HG03039 (cell line): ENCODE measurements around the gene EXOC3.

Source experiments
- ATAC-seq: cut with Tn5 transposase; IDR thresholded peaks from one replicate; pipeline ENCODE4 v1.9.1; 2021; ENCODE audit warnings: mild to moderate bottlenecking, moderate library complexity; ENCODE audit not compliant: unreplicated experiment

The EXOC3 gene

GRCh38 chr5:454936-455335, 12.0 kb downstream of the EXOC3 start:
- no peak for ATAC-seq

- ATAC-seq = no peak
These were observed 12.8 kb downstream of the EXOC3 start for GRCh38 chr5:455806-456205.

GRCh38 chr5:456351-457194, 13.6 kb downstream of the EXOC3 start:
- ATAC-seq = no peak

- no peak for ATAC-seq
These were observed 14.4 kb downstream of the EXOC3 start for GRCh38 chr5:457195-457961.

- peak; percentile 66 for ATAC-seq
These were observed 15.8 kb downstream of the EXOC3 start for GRCh38 chr5:458547-459353.

- ATAC-seq = no peak
These were observed 16.7 kb downstream of the EXOC3 start for GRCh38 chr5:459562-460272.

GRCh38 chr5:460273-460625, 17.3 kb downstream of the EXOC3 start:
- no peak for ATAC-seq

- no peak for ATAC-seq
These were observed 19.1 kb downstream of the EXOC3 start for GRCh38 chr5:462051-462481.

- no peak for ATAC-seq
These were observed 20.3 kb downstream of the EXOC3 start for GRCh38 chr5:463301-463700.

- no peak for ATAC-seq
These were observed 21.0 kb downstream of the EXOC3 start for GRCh38 chr5:463952-464351.

- no peak for ATAC-seq
These were observed 21.5 kb downstream of the EXOC3 start for GRCh38 chr5:464446-464842.

- no peak for ATAC-seq
These were observed 22.0 kb downstream of the EXOC3 start for GRCh38 chr5:464843-465590.

- no peak for ATAC-seq
These were observed 22.8 kb downstream of the EXOC3 start for GRCh38 chr5:465591-466403.

GRCh38 chr5:466661-467310, 23.8 kb downstream of the EXOC3 start:
- no peak for ATAC-seq

GRCh38 chr5:468401-468800, 25.4 kb downstream of the EXOC3 start:
- no peak for ATAC-seq

GRCh38 chr5:469752-470483, 26.9 kb downstream of the EXOC3 start:
- no peak for ATAC-seq

- ATAC-seq = no peak
These were observed 28.2 kb downstream of the EXOC3 start for GRCh38 chr5:470961-471749.
